OCI-LY7 (cell line): ENCODE measurements around the gene MXD1. TPM values are rescaled to one million over a fixed set of nuclear protein-coding genes. Genes with fewer than 3 reads are reported as not detected.

ENCODE experiments used
- BruUV-seq: library from RNA; stranded (reverse); fragments of 400-500 nt; replicated peaks from 2 replicates; lab custom pipeline; 2021; lab: Mats Ljungman, UMichigan
- CTCF ChIA-PET: fragments of 300-600 bp; sonication (Branson Sonifier 250); formaldehyde crosslinking; loops from one replicate; lab custom pipeline; 2022; ENCODE audit warnings: antibody characterized with exemption; ENCODE audit not compliant: unreplicated experiment; lab: Charles Lee
- POLR2A ChIA-PET: fragments of 300-600 bp; sonication (Branson Sonifier 250); formaldehyde crosslinking; loops from one replicate; lab custom pipeline; 2022; ENCODE audit warnings: antibody characterized with exemption; lab: Charles Lee
- DNase-seq: peaks from one replicate; pipeline ENCODE4 v3.0.0-alpha.2; 2015; ENCODE audit warnings: low spot score
- H2AFZ ChIP-seq: fragments of 200-600 bp; sonication (generic), shearing (Covaris generic); 2 replicates; pipeline ENCODE4 v1.6.1; 2014; ENCODE audit warnings: mild to moderate bottlenecking, antibody characterized with exemption, low read length, moderate library complexity
- H3K27ac ChIP-seq: fragments of 200-600 bp; sonication (generic); 2 replicates; pipeline ENCODE4 v1.5.1; 2014; ENCODE audit warnings: mixed run types, low read depth, mild to moderate bottlenecking, moderate library complexity, low read length, inconsistent platforms; ENCODE audit not compliant: poor library complexity, severe bottlenecking
- H3K36me3 ChIP-seq: fragments of 200-600 bp; sonication (generic); 2 replicates; pipeline ENCODE4 v1.6.1; 2014; ENCODE audit warnings: mild to moderate bottlenecking, antibody characterized with exemption, low read length, moderate library complexity, mixed read lengths; ENCODE audit not compliant: insufficient read depth
- H3K4me1 ChIP-seq: fragments of 200-600 bp; sonication (generic); 2 replicates; pipeline ENCODE4 v1.5.1; 2014; ENCODE audit warnings: mild to moderate bottlenecking, low read length; ENCODE audit not compliant: insufficient read depth, poor library complexity, severe bottlenecking
- H3K4me2 ChIP-seq: fragments of 200-600 bp; sonication (generic); 2 replicates; pipeline ENCODE4 v1.6.1; 2014; ENCODE audit warnings: mild to moderate bottlenecking, low read length
- H3K4me3 ChIP-seq: fragments of 200-600 bp; sonication (generic); 2 replicates; pipeline ENCODE4 v1.5.1; 2014; ENCODE audit warnings: mild to moderate bottlenecking, low read depth, low read length; ENCODE audit not compliant: poor library complexity, severe bottlenecking
- H3K79me2 ChIP-seq: fragments of 200-600 bp; sonication (generic); 2 replicates; pipeline ENCODE4 v1.6.1; 2016; ENCODE audit warnings: low read depth, mild to moderate bottlenecking, low read length, moderate library complexity, mixed read lengths; ENCODE audit not compliant: insufficient read depth
- H3K9me2 ChIP-seq: fragments of 200-600 bp; sonication (generic); 2 replicates; pipeline ENCODE4 v1.6.1; 2016; ENCODE audit warnings: mild to moderate bottlenecking, low read length, mixed read lengths; ENCODE audit not compliant: insufficient read depth
- H3K9me3 ChIP-seq: fragments of 200-600 bp; sonication (generic); 2 replicates; pipeline ENCODE4 v1.6.1; 2014; ENCODE audit warnings: mild to moderate bottlenecking, mixed run types, low read length, mixed read lengths
- H4K20me1 ChIP-seq: fragments of 200-600 bp; sonication (generic); 2 replicates; pipeline ENCODE4 v1.6.1; 2014; ENCODE audit warnings: mild to moderate bottlenecking, antibody characterized with exemption, low read length, moderate library complexity, mixed read lengths; ENCODE audit not compliant: insufficient read depth
- EZH2phosphoT487 ChIP-seq: fragments of 200-600 bp; sonication (generic); IDR thresholded peaks from 2 replicates; pipeline ENCODE4 v1.6.1; 2018; ENCODE audit warnings: low read depth, borderline replicate concordance, mild to moderate bottlenecking, mixed run types, antibody characterized with exemption, low read length, moderate library complexity, mixed read lengths
- intact Hi-C: fragments of 100-400 bp; cut with micrococcal nuclease; formaldehyde crosslinking; loops from one replicate; pipeline ENCODE4 v1.10.0; 2022; ENCODE audit not compliant: unreplicated experiment
- total RNA-seq, 2 experiments: library from RNA; depleted of rRNA in 1 of 2; stranded (reverse); fragments of >200 nt in 1 of 2; shearing (Covaris generic) in 1 of 2; gene quantifications; 2 replicates each; pipeline ENCODE4 v1.2.3, GENCODE V29; 2014 to 2022
- TF ChIP-seq, protein P1 (sequence below): fragments of 200-600 bp; sonication (generic); conservative IDR thresholded peaks from 2 replicates; pipeline ENCODE4 v1.5.1; 2014; ENCODE audit warnings: mild to moderate bottlenecking, antibody characterized with exemption, low read length, moderate library complexity, mixed read lengths

The MXD1 gene
- total RNA-seq, 2 experiments from 2014 or later = 2.2 to 2.9 TPM

DNA sequence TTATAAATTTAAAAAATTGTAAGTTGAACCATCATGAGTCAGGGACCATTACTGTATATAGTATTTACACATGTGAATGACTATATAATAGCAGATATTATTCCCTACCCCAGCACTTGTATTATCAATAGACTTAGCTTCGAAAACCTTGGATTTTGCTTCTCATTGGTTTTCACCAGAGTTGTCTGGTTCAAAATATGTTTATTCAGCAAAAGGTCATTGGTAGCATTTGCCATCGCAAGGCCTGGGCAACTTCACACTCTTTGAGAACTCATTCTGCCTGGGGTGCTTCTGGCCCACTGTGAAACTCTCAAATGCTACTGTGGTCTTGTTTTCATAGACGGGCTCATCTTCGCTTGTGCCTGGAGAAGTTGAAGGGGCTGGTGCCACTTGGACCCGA is 20.1 kb downstream of the MXD1 start:
- intact Hi-C loops = no loop called here
- no TSS peak for BruUV-seq
- no peak overlapping the region for H3K27ac ChIP-seq

DNA sequence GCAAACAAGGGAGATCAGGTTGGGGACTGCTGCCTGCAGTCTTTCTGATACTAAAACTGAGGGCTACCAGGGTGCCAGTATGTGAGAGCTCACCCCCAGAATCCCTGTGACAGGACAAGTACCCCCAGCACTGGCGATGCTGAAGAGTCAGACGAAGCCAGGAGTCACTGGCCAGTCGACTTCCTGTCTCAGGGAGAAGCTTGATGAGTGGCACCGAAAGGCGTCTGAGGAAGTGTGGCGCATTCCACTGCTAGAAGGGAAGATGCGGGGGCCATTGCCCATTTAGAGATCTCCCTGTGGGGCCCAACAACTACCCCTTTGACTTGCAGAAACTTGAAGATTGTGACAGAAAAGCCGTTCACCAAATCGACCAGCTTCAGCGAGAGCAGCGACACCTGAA is 22.0 kb downstream of the MXD1 start:
- no peaks in the 10 kb centered on the region for H3K9me3 ChIP-seq
- intact Hi-C loops = no loop called here
- BruUV-seq = no TSS peak
- ChIA-PET CTCF (no interaction called here), POLR2A (interaction anchor here (0.5 kb wide), 1 partner anchor 136 kb away, joined by 3 read pairs; no protein-coding TSS in a partner anchor)
- no peak for DNase-seq
- H3K4me3 ChIP-seq = no peak overlapping the region
- no peak overlapping the region for H3K27ac ChIP-seq
- H3K79me2 ChIP-seq = no peaks in the 10 kb centered on the region
- no peaks in the 10 kb centered on the region for H3K36me3 ChIP-seq
- H3K4me2 ChIP-seq = no peak overlapping the region
- peaks cover 10% of the 10 kb centered on the region for H3K4me1 ChIP-seq
- no peak overlapping the region for H2AFZ ChIP-seq
- no peak for TF ChIP-seq EZH2phosphoT487
- TF ChIP-seq, protein P1, sequence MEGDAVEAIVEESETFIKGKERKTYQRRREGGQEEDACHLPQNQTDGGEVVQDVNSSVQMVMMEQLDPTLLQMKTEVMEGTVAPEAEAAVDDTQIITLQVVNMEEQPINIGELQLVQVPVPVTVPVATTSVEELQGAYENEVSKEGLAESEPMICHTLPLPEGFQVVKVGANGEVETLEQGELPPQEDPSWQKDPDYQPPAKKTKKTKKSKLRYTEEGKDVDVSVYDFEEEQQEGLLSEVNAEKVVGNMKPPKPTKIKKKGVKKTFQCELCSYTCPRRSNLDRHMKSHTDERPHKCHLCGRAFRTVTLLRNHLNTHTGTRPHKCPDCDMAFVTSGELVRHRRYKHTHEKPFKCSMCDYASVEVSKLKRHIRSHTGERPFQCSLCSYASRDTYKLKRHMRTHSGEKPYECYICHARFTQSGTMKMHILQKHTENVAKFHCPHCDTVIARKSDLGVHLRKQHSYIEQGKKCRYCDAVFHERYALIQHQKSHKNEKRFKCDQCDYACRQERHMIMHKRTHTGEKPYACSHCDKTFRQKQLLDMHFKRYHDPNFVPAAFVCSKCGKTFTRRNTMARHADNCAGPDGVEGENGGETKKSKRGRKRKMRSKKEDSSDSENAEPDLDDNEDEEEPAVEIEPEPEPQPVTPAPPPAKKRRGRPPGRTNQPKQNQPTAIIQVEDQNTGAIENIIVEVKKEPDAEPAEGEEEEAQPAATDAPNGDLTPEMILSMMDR = no peak
- H4K20me1 ChIP-seq = no peaks in the 10 kb centered on the region
- no peaks in the 10 kb centered on the region for H3K9me2 ChIP-seq

More for the DNA sequence above, 20.1 kb downstream of the MXD1 start:
- no peaks in the 10 kb centered on the region for H3K9me2 ChIP-seq
- DNase-seq = no peak
- H3K36me3 ChIP-seq = no peaks in the 10 kb centered on the region
- no peak overlapping the region for H3K4me3 ChIP-seq
- CTCF ChIA-PET = no interaction called here
- TF ChIP-seq, protein P1 = no peak
- no peak for TF ChIP-seq EZH2phosphoT487
- H3K4me1 ChIP-seq = peaks cover 14% of the 10 kb centered on the region
- POLR2A ChIA-PET = no interaction called here
- no peaks in the 10 kb centered on the region for H3K79me2 ChIP-seq
- H3K4me2 ChIP-seq = no peak overlapping the region
- no peaks in the 10 kb centered on the region for H4K20me1 ChIP-seq
- no peaks in the 10 kb centered on the region for H3K9me3 ChIP-seq
- H2AFZ ChIP-seq = no peak overlapping the region

DNA sequence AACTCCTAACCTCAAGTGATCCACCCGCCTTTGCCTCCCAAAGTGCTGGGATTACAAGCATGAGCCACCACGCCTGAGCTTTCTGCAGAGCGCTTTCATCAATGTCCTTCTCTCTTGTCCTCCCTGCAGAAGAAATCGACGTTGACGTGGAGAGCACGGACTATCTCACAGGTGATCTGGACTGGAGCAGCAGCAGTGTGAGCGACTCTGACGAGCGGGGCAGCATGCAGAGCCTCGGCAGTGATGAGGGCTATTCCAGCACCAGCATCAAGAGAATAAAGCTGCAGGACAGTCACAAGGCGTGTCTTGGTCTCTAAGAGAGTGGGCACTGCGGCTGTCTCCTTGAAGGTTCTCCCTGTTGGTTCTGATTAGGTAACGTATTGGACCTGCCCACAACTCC is 23.1 kb downstream of the MXD1 start:
- Histone ChIP-seq H3K4me2 (no peak overlapping the region), H4K20me1 (no peaks in the 10 kb centered on the region), H3K9me3 (no peaks in the 10 kb centered on the region), H3K4me1 (peaks cover 9% of the 10 kb centered on the region), H3K36me3 (no peaks in the 10 kb centered on the region), H3K4me3 (no peak overlapping the region), H3K79me2 (no peaks in the 10 kb centered on the region), H2AFZ (no peak overlapping the region), H3K9me2 (no peaks in the 10 kb centered on the region), H3K27ac (no peak overlapping the region)
- no peak for DNase-seq
- POLR2A ChIA-PET = interaction anchor here (0.6 kb wide), 1 partner anchor 46 kb away, joined by 4 read pairs; no protein-coding TSS in a partner anchor
- no peak for TF ChIP-seq EZH2phosphoT487
- TF ChIP-seq, protein P1 = no peak
- intact Hi-C loops = no loop called here
- CTCF ChIA-PET = no interaction called here
- no TSS peak for BruUV-seq
